ENCODE data around the gene ALOX5AP. TPM values are rescaled to one million over a fixed set of nuclear protein-coding genes. Genes with fewer than 3 reads are reported as not detected.

ALOX5AP gene
- total RNA-seq, 1 donor from 2014 or later: 5.7 TPM

GRCh38 chr13:30752201-30752797 is 17.0 kb downstream of the ALOX5AP start:
- Histone ChIP-seq H3K27me3 (no peaks in the 10 kb centered on the region), H3K27ac (peak overlapping the region in 1 of 2 donors; percentile 62), H3K9me3 (no peaks in the 10 kb centered on the region), H3K4me3 (no peak overlapping the region), H3K4me1 (peaks cover 3 to 4% of the 10 kb centered on the region in 2 donors), H3K36me3 (no peaks in the 10 kb centered on the region)
- TF ChIP-seq CTCF (IDR thresholded peaks at IDR 0.05): peak in 1 of 3 experiments; percentile 17
- no peak for DNase-seq (ENCODE audit: low spot score in 2 of 2)
- intact Hi-C loops (cut with DNase I): no loop called here

GRCh38 chr13:30753030-30753616 is 17.8 kb downstream of the ALOX5AP start:
- Histone ChIP-seq H3K27ac (no peak overlapping the region), H3K4me1 (peaks cover 3 to 4% of the 10 kb centered on the region in 2 donors), H3K36me3 (no peaks in the 10 kb centered on the region), H3K9me3 (no peaks in the 10 kb centered on the region), H3K4me3 (no peak overlapping the region), H3K27me3 (no peaks in the 10 kb centered on the region)
- TF ChIP-seq CTCF (IDR thresholded peaks at IDR 0.05): no peak
- intact Hi-C loops (cut with DNase I): no loop called here
- DNase-seq (ENCODE audit: low spot score in 2 of 2): no peak

- Histone ChIP-seq H3K27ac (no peak overlapping the region), H3K9me3 (no peaks in the 10 kb centered on the region), H3K4me1 (peaks cover 3 to 4% of the 10 kb centered on the region in 2 donors), H3K4me3 (no peak overlapping the region), H3K27me3 (no peaks in the 10 kb centered on the region), H3K36me3 (no peaks in the 10 kb centered on the region)
- no peak for DNase-seq (ENCODE audit: low spot score in 2 of 2)
- TF ChIP-seq CTCF (IDR thresholded peaks at IDR 0.05): no peak
- intact Hi-C loops (cut with DNase I): no loop called here
Observed at GRCh38 chr13:30755678-30756077, 20.3 kb downstream of the ALOX5AP start.

- Histone ChIP-seq H3K9me3 (no peaks in the 10 kb centered on the region), H3K36me3 (no peaks in the 10 kb centered on the region), H3K4me3 (no peak overlapping the region), H3K4me1 (peaks cover 3 to 4% of the 10 kb centered on the region in 2 donors), H3K27me3 (no peaks in the 10 kb centered on the region), H3K27ac (no peak overlapping the region)
- no peak for DNase-seq (ENCODE audit: low spot score in 2 of 2)
- no peak for TF ChIP-seq CTCF (IDR thresholded peaks at IDR 0.05)
- intact Hi-C loops (cut with DNase I): no loop called here
Observed at GRCh38 chr13:30757026-30757742, 21.8 kb downstream of the ALOX5AP start.

- no peaks in the 10 kb centered on the region for H3K36me3 ChIP-seq
- H3K9me3 ChIP-seq: no peaks in the 10 kb centered on the region
- no peak overlapping the region for H3K4me3 ChIP-seq
- TF ChIP-seq CTCF (IDR thresholded peaks at IDR 0.05): no peak
- no peaks in the 10 kb centered on the region for H3K4me1 ChIP-seq
- H3K27ac ChIP-seq: no peak overlapping the region
- intact Hi-C loops (cut with DNase I): no loop called here
- H3K27me3 ChIP-seq: no peaks in the 10 kb centered on the region
- DNase-seq (ENCODE audit: low spot score in 2 of 2): no peak
Observed at GRCh38 chr13:30759748-30760147, 24.4 kb downstream of the ALOX5AP start.
